ENCODE results near the gene OR10R2.
"Not testable (repeated sequence)": the region's sequence is repeated elsewhere in the genome, so short reads cannot be mapped to it uniquely, and the experiment has no call there.

The OR10R2 gene

GRCh38 chr1:158471920-158472319, at the start of gene OR10R2:
Gene OR10R2, plus strand, starts transcription at chr1:158472220. Its CDS starts 106 bp downstream, at chr1:158472326.
- no peak for DNase-seq

- no peak for DNase-seq
These were observed 47.0 kb upstream of the OR10R2 start for GRCh38 chr1:158425027-158425426.

- no peak for DNase-seq
These were observed 45.9 kb upstream of the OR10R2 start, which contains the start of gene OR10K2 for GRCh38 chr1:158426137-158426536. Gene OR10K2, minus strand, starts transcription at chr1:158426237. Its CDS starts 5,371 bp downstream, at chr1:158420866.

GRCh38 chr1:158430163-158430562, 41.9 kb upstream of the OR10R2 start:
- not testable (repeated sequence) for DNase-seq

GRCh38 chr1:158434741-158435140, 37.3 kb upstream of the OR10R2 start:
- DNase-seq, result no peak

GRCh38 chr1:158445376-158445775, 26.6 kb upstream of the OR10R2 start:
- DNase-seq, result no peak

- DNase-seq, result no peak
These were observed 17.5 kb upstream of the OR10R2 start for GRCh38 chr1:158454537-158454936.

GRCh38 chr1:158457246-158457645, 14.8 kb upstream of the OR10R2 start:
- DNase-seq, result no peak

GRCh38 chr1:158458263-158458662, 13.8 kb upstream of the OR10R2 start:
- no peak for DNase-seq

GRCh38 chr1:158461534-158461933, 10.5 kb upstream of the OR10R2 start, which contains the start of gene OR10K1:
Gene OR10K1, plus strand, starts transcription at chr1:158461834. Its CDS starts 3,728 bp downstream, at chr1:158465562.
- no peak for DNase-seq

- DNase-seq, result peak; percentile 68
These were observed 13.4 kb downstream of the OR10R2 start for GRCh38 chr1:158485455-158485854.

- no peak for DNase-seq
These were observed 19.3 kb downstream of the OR10R2 start for GRCh38 chr1:158491316-158491715.

GRCh38 chr1:158493054-158493453, 21.0 kb downstream of the OR10R2 start:
- DNase-seq, result no peak

- DNase-seq, result no peak
These were observed 22.8 kb downstream of the OR10R2 start for GRCh38 chr1:158494796-158495195.

- peak; percentile 2 for DNase-seq
These were observed 24.4 kb downstream of the OR10R2 start for GRCh38 chr1:158496374-158496773.

- DNase-seq, result peak; percentile 18
These were observed 34.5 kb downstream of the OR10R2 start for GRCh38 chr1:158506369-158506987.

- DNase-seq, result no peak
These were observed 35.5 kb downstream of the OR10R2 start for GRCh38 chr1:158507511-158507910.

GRCh38 chr1:158509471-158510156, 37.6 kb downstream of the OR10R2 start:
- DNase-seq, result peak; percentile 30

- no peak for DNase-seq
These were observed 44.9 kb downstream of the OR10R2 start for GRCh38 chr1:158516966-158517365.

- no peak for DNase-seq
These were observed 48.0 kb downstream of the OR10R2 start for GRCh38 chr1:158520021-158520420.

- DNase-seq, result no peak
These were observed 49.1 kb downstream of the OR10R2 start for GRCh38 chr1:158520955-158521665.

- no peak for DNase-seq
These were observed 49.6 kb downstream of the OR10R2 start for GRCh38 chr1:158521666-158522058.

GRCh38 chr1:158527190-158527815, 55.3 kb downstream of the OR10R2 start:
- DNase-seq, result peak; percentile 22
